ENCODE results near the gene RRAGC. TPM values are rescaled to one million over a fixed set of nuclear protein-coding genes. Genes with fewer than 3 reads are reported as not detected.

The RRAGC gene
- total and polyA plus RNA-seq, 10 of the 15 experiments (the other 5 are each of a cell fraction or from before 2014, with no cell fraction given), result 5.5 to 22.1 (median 15.0) TPM

DNA sequence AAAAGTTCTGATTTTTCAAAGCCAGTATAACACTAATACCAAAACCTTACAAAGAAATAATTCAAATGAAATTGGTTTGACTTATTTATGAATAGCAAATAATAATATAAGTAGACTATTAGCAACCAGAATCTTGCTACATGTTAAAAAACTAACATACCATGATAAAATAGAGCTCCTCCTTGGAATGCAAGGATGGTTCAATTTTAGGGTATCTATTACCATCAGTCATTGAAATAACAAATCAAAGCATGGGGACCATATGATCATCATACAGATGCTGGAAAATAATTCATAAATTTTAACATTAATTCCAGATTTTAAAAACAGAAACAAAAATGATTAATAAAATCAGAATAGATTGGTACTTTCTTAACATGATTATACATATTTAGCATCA is 66.3 kb downstream of the RRAGC start:
- no peak for ATAC-seq
- no peak overlapping the region for H3K9ac ChIP-seq (ENCODE audit: control insufficient read depth, insufficient read depth, low read length)
- POLR2A ChIA-PET, result no interaction called here
- no peak overlapping the region for H3K4me3 ChIP-seq
- no peaks in the 10 kb centered on the region for H3K36me3 ChIP-seq (ENCODE audit: control insufficient read depth in 2 of 2, insufficient read depth in 2 of 2, low read length in 1 of 2)
- no peak overlapping the region for H3K4me2 ChIP-seq (ENCODE audit: control insufficient read depth, insufficient read depth)
- no peak for FAIRE-seq
- CTCF ChIA-PET, result interaction anchor here (0.6 to 1.2 kb wide), 2 partner anchors 9 to 773 kb away, joined by 3 read pairs; no protein-coding TSS in a partner anchor
- SMC1A ChIA-PET (ENCODE audit: uncharacterized antibody, unreplicated experiment), result no interaction called here
- in situ Hi-C loops (cut with MboI), result no loop called here
- intact Hi-C loops (cut with micrococcal nuclease; ENCODE audit: unreplicated experiment), result no loop called here
- BruUV-seq (replicated peaks), result no TSS peak
- no peak overlapping the region for H2AFZ ChIP-seq (ENCODE audit: control insufficient read depth, low read depth, low read length)
- no peaks in the 10 kb centered on the region for H4K20me1 ChIP-seq (ENCODE audit: control insufficient read depth, insufficient read depth)
- H3K4me1 ChIP-seq (ENCODE audit: control insufficient read depth, insufficient read depth, low read length), result no peaks in the 10 kb centered on the region
- no peak for TF ChIP-seq RCOR1 (conservative IDR thresholded peaks at IDR 0.05; ENCODE audit: low read depth, low read length)
- TF ChIP-seq RBBP5 (conservative IDR thresholded peaks at IDR 0.05), result no peak
- TF ChIP-seq POU2F2 (IDR thresholded peaks at IDR 0.05; ENCODE audit: borderline replicate concordance, low read depth, low read length), result no peak
- no peak for TF ChIP-seq CHD4 (IDR thresholded peaks at IDR 0.05)
- TF ChIP-seq BCL3 (IDR thresholded peaks at IDR 0.05; ENCODE audit: borderline replicate concordance, insufficient read depth, low read depth, low read length, poor library complexity, severe bottlenecking), result no peak
- no peak for TF ChIP-seq YBX1 (IDR thresholded peaks at IDR 0.05)
- TF ChIP-seq, protein P1, sequence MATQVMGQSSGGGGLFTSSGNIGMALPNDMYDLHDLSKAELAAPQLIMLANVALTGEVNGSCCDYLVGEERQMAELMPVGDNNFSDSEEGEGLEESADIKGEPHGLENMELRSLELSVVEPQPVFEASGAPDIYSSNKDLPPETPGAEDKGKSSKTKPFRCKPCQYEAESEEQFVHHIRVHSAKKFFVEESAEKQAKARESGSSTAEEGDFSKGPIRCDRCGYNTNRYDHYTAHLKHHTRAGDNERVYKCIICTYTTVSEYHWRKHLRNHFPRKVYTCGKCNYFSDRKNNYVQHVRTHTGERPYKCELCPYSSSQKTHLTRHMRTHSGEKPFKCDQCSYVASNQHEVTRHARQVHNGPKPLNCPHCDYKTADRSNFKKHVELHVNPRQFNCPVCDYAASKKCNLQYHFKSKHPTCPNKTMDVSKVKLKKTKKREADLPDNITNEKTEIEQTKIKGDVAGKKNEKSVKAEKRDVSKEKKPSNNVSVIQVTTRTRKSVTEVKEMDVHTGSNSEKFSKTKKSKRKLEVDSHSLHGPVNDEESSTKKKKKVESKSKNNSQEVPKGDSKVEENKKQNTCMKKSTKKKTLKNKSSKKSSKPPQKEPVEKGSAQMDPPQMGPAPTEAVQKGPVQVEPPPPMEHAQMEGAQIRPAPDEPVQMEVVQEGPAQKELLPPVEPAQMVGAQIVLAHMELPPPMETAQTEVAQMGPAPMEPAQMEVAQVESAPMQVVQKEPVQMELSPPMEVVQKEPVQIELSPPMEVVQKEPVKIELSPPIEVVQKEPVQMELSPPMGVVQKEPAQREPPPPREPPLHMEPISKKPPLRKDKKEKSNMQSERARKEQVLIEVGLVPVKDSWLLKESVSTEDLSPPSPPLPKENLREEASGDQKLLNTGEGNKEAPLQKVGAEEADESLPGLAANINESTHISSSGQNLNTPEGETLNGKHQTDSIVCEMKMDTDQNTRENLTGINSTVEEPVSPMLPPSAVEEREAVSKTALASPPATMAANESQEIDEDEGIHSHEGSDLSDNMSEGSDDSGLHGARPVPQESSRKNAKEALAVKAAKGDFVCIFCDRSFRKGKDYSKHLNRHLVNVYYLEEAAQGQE (IDR thresholded peaks at IDR 0.05; ENCODE audit: low read depth, low read length), result no peak
- no peak for TF ChIP-seq IRF4 (IDR thresholded peaks at IDR 0.05; ENCODE audit: low read depth, low read length)
- TF ChIP-seq TAF1 (IDR thresholded peaks at IDR 0.05; ENCODE audit: borderline replicate concordance, low read depth, low read length), result no peak
- TF ChIP-seq, protein P2, sequence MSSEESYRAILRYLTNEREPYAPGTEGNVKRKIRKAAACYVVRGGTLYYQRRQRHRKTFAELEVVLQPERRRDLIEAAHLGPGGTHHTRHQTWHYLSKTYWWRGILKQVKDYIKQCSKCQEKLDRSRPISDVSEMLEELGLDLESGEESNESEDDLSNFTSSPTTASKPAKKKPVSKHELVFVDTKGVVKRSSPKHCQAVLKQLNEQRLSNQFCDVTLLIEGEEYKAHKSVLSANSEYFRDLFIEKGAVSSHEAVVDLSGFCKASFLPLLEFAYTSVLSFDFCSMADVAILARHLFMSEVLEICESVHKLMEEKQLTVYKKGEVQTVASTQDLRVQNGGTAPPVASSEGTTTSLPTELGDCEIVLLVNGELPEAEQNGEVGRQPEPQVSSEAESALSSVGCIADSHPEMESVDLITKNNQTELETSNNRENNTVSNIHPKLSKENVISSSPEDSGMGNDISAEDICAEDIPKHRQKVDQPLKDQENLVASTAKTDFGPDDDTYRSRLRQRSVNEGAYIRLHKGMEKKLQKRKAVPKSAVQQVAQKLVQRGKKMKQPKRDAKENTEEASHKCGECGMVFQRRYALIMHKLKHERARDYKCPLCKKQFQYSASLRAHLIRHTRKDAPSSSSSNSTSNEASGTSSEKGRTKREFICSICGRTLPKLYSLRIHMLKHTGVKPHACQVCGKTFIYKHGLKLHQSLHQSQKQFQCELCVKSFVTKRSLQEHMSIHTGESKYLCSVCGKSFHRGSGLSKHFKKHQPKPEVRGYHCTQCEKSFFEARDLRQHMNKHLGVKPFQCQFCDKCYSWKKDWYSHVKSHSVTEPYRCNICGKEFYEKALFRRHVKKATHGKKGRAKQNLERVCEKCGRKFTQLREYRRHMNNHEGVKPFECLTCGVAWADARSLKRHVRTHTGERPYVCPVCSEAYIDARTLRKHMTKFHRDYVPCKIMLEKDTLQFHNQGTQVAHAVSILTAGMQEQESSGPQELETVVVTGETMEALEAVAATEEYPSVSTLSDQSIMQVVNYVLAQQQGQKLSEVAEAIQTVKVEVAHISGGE (CRISPR knock-in tag; IDR thresholded peaks at IDR 0.05), result no peak
- no peak for TF ChIP-seq ASH2L (IDR thresholded peaks at IDR 0.05; ENCODE audit: borderline replicate concordance, low read depth)
- TF ChIP-seq NR2F1 (conservative IDR thresholded peaks at IDR 0.05), result no peak
- no peak for TF ChIP-seq CBX3 (IDR thresholded peaks at IDR 0.05; ENCODE audit: borderline replicate concordance, low read depth)
- RAD21 ChIA-PET (ENCODE audit: unreplicated experiment), result no interaction called here
- H3K79me2 ChIP-seq (ENCODE audit: control insufficient read depth, insufficient read depth, low read length), result no peaks in the 10 kb centered on the region
- no peaks in the 10 kb centered on the region; a peak in 1 of 4 replicates for H3K27me3 ChIP-seq (replicated peaks in 1 of 2; ENCODE audit: control insufficient read depth in 2 of 2, insufficient read depth in 2 of 2, low read length in 1 of 2)
- H3K27ac ChIP-seq (ENCODE audit: control insufficient read depth, insufficient read depth), result no peak overlapping the region
- DNase-seq (ENCODE audit: low read depth, low spot score), result no peak
- H3K9me3 ChIP-seq (replicated peaks; ENCODE audit: control insufficient read depth, insufficient read depth, low read length), result peaks cover 4% of the 10 kb centered on the region; the same call in 1 of the 3 replicates
